Ureter (tissue), 1 donor: Measurements from ENCODE around the gene PHLDA1. TPM values are rescaled to one million over a fixed set of nuclear protein-coding genes. Genes with fewer than 3 reads are reported as not detected.

Experiments
- DNase-seq: peaks from one replicate; pipeline ENCODE4 v3.0.0-alpha.2; 2020; ENCODE audit warnings: low spot score
- total RNA-seq: library from RNA; stranded (reverse); gene quantifications from one replicate; pipeline ENCODE4 v1.2.4, GENCODE V29; 2023
- donor health status: DM: yes; HTN: yes; CAD: no.

Gene PHLDA1
- total RNA-seq = 10.7 TPM

GRCh38 chr12:76031414-76032042, at the start of gene PHLDA1:
Gene PHLDA1, minus strand, starts transcription at chr12:76031776.
- peak; percentile 97 for DNase-seq

GRCh38 chr12:76080729-76081415, 49.3 kb upstream of the PHLDA1 start:
- DNase-seq = no peak

- DNase-seq = no peak
These were observed 48.6 kb upstream of the PHLDA1 start for GRCh38 chr12:76080017-76080728.

GRCh38 chr12:76078748-76079147, 47.2 kb upstream of the PHLDA1 start:
- no peak for DNase-seq

GRCh38 chr12:76075448-76075847, 43.9 kb upstream of the PHLDA1 start:
- DNase-seq = no peak

GRCh38 chr12:76074701-76075336, 43.2 kb upstream of the PHLDA1 start:
- DNase-seq = no peak

- no peak for DNase-seq
These were observed 42.0 kb upstream of the PHLDA1 start for GRCh38 chr12:76073561-76073960.

- no peak for DNase-seq
These were observed 41.0 kb upstream of the PHLDA1 start for GRCh38 chr12:76072568-76072967.

- no peak for DNase-seq
These were observed 37.8 kb upstream of the PHLDA1 start for GRCh38 chr12:76069339-76069738.

GRCh38 chr12:76065917-76066316, 34.3 kb upstream of the PHLDA1 start:
- no peak for DNase-seq

GRCh38 chr12:76064904-76065303, 33.3 kb upstream of the PHLDA1 start:
- DNase-seq = no peak

GRCh38 chr12:76060111-76060510, 28.5 kb upstream of the PHLDA1 start:
- DNase-seq = no peak

- no peak for DNase-seq
These were observed 25.8 kb upstream of the PHLDA1 start for GRCh38 chr12:76057326-76057725.

- DNase-seq = no peak
These were observed 23.8 kb upstream of the PHLDA1 start for GRCh38 chr12:76055393-76055792.

GRCh38 chr12:76049575-76050251, 18.1 kb upstream of the PHLDA1 start:
- DNase-seq = no peak

- DNase-seq = no peak
These were observed 16.2 kb upstream of the PHLDA1 start for GRCh38 chr12:76047742-76048141.

GRCh38 chr12:76047060-76047459, 15.5 kb upstream of the PHLDA1 start:
- no peak for DNase-seq

- no peak for DNase-seq
These were observed 11.8 kb upstream of the PHLDA1 start for GRCh38 chr12:76043377-76043776.

GRCh38 chr12:76042147-76042546, 10.6 kb upstream of the PHLDA1 start:
- no peak for DNase-seq

GRCh38 chr12:76041406-76041805, 9.8 kb upstream of the PHLDA1 start:
- no peak for DNase-seq

GRCh38 chr12:76040461-76040860, 8.9 kb upstream of the PHLDA1 start:
- no peak for DNase-seq

GRCh38 chr12:76038176-76038575, 6.6 kb upstream of the PHLDA1 start:
- no peak for DNase-seq
